Muscle layer of colon (tissue), 2 donors: ENCODE results near the gene FARSB.
"Not testable (repeated sequence)": the region's sequence is repeated elsewhere in the genome, so short reads cannot be mapped to it uniquely, and the experiment has no call there.

ENCODE experiments used
- H3K27ac ChIP-seq: one replicate; pipeline ENCODE4 v1.7.0; 2013; ENCODE audit warnings: low read depth, mild to moderate bottlenecking, low read length, moderate library complexity
- H3K27me3 ChIP-seq, 2 donors: one replicate each; pipeline ENCODE4 v1.7.0; 2013; ENCODE audit warnings: low read length in 2 of 2, mild to moderate bottlenecking in 2 of 2; ENCODE audit not compliant: insufficient read depth in 2 of 2, control insufficient read depth in 1 of 2
- H3K36me3 ChIP-seq: one replicate; pipeline ENCODE4 v1.7.0; 2013; ENCODE audit warnings: mild to moderate bottlenecking, low read length; ENCODE audit not compliant: insufficient read depth
- H3K4me1 ChIP-seq: one replicate; pipeline ENCODE4 v1.7.0; 2013; ENCODE audit warnings: mild to moderate bottlenecking, low read length; ENCODE audit not compliant: insufficient read depth
- H3K4me3 ChIP-seq, 2 donors: one replicate each; pipeline ENCODE4 v1.7.0; 2013; ENCODE audit warnings: low read length in 2 of 2, low read depth in 1 of 2, mild to moderate bottlenecking in 1 of 2, moderate library complexity in 1 of 2
- H3K9ac ChIP-seq: one replicate; pipeline ENCODE4 v1.7.0; 2013; ENCODE audit warnings: low read length
- H3K9me3 ChIP-seq: one replicate; pipeline ENCODE4 v1.7.0; 2013; ENCODE audit warnings: mild to moderate bottlenecking, low read length
- donor health status: abdominal sarcoma.
- donor health status: Adenocarcinoma of cecum.

FARSB gene

DNA sequence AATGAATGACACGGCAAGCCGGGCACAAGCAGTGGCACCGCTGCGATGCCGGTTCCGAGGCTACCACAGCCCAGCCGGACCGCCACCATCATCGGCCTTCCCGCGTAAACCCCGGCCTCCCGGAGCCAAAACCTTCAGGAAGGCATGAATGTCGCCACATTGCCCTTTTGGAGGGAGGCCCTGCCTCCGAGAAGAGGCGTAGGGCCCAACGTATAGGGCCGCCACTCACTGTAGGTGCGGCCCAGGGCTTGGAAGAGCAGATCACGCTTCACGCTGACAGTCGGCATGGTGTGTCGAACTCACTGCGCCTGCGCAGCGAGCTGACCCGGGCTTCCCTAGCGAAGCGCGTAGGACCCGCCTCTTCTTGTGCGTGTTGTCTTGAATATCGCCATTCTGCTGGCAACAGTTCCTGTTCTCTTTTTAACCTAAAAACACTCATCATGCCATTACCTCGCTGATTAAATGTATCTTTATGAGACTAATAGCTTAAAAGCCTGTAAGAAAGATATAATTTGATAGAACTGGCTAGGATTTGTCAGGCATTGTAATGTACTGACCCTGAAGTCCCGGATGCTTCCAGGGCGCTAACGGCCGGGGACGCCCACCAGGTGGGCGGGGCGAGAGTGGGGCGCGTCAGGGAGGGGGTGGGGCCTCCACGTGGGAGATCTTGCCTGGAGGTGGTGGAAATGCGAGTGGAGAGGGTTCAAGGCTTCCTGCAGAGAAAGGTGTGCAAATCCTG, at the start of gene FARSB:
TSS of gene FARSB (minus strand) at position 306 of the 739 bp plus-strand sequence. CDS start at position 287, 19 bp downstream.
- Histone ChIP-seq H3K36me3 (no peaks in the 10 kb centered on the region), H3K4me3 (peak within 1 kb of the TSS; percentile 93 to 98), H3K4me1 (peaks cover 26% of the 10 kb centered on the region), H3K27ac (peak within 1 kb of the TSS; percentile 87), H3K27me3 (no peaks in the 10 kb centered on the region), H3K9me3 (no peaks in the 10 kb centered on the region), H3K9ac (peak within 1 kb of the TSS; percentile 88)

GRCh38 chr2:222703886-222704285, 48.0 kb upstream of the FARSB start:
- Histone ChIP-seq H3K4me3 (no peak overlapping the region), H3K4me1 (peaks cover 16% of the 10 kb centered on the region), H3K27ac (no peak overlapping the region), H3K9me3 (no peaks in the 10 kb centered on the region), H3K27me3 (no peaks in the 10 kb centered on the region), H3K36me3 (no peaks in the 10 kb centered on the region), H3K9ac (no peak overlapping the region)

DNA sequence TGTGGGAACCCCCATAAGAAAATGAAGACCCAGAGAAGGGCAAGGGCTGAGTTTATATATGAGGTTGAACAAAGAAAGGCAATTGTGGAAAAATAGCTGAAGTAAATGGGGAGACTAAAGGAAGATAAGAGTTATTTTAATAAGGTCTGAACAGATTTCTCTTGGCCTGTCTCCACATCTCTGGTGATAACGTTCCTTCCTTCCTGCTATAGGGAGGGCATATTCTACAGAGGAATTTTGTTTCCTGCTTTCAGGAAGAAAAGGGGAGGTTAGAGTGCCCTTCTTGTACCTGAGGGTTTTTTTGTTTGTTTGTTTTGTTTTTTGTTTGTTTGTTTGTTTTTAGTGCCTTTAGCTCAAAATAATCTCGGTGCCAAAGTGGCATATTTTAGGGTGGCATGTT, 47.2 kb upstream of the FARSB start:
- Histone ChIP-seq H3K27me3 (no peaks in the 10 kb centered on the region), H3K27ac (no peak overlapping the region), H3K4me1 (peaks cover 16% of the 10 kb centered on the region), H3K4me3 (no peak overlapping the region), H3K36me3 (no peaks in the 10 kb centered on the region), H3K9me3 (no peaks in the 10 kb centered on the region), H3K9ac (no peak overlapping the region)

- H3K9me3 ChIP-seq, result no peaks in the 10 kb centered on the region
- H3K27me3 ChIP-seq, result no peaks in the 10 kb centered on the region
- H3K4me1 ChIP-seq, result peaks cover 8% of the 10 kb centered on the region
- H3K4me3 ChIP-seq, result no peak overlapping the region
- H3K36me3 ChIP-seq, result no peaks in the 10 kb centered on the region
- no peak overlapping the region for H3K27ac ChIP-seq
- H3K9ac ChIP-seq, result no peak overlapping the region
Measured at GRCh38 chr2:222701721-222702131, 45.8 kb upstream of the FARSB start.

GRCh38 chr2:222701233-222701632, 45.3 kb upstream of the FARSB start:
- Histone ChIP-seq H3K9me3 (no peaks in the 10 kb centered on the region), H3K36me3 (no peaks in the 10 kb centered on the region), H3K27me3 (no peaks in the 10 kb centered on the region), H3K4me1 (peaks cover 8% of the 10 kb centered on the region), H3K27ac (no peak overlapping the region), H3K4me3 (no peak overlapping the region), H3K9ac (no peak overlapping the region)

DNA sequence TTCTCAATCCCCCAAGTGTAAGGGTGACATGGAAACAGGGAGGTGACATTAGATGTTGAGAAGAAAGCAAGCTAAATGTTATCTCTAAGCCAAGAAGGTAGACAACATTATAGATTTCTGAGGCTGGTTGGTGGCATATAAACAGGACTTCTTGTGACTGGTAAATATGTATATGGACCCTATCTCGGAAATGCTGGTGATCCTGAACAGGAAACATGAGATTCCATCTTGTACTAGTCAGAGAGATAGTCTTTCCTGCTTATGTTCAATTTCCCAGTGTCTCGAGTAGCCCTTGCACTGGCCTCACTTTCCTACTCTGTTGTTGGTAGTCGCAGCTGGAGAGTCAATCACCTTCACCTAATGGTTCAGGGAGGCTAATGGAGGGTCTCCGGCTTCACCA, 42.4 kb upstream of the FARSB start:
- H3K27ac ChIP-seq, result no peak overlapping the region
- H3K4me1 ChIP-seq, result peaks cover 3% of the 10 kb centered on the region
- H3K27me3 ChIP-seq, result no peaks in the 10 kb centered on the region
- H3K4me3 ChIP-seq, result no peak overlapping the region
- H3K9ac ChIP-seq, result no peak overlapping the region
- no peaks in the 10 kb centered on the region for H3K9me3 ChIP-seq
- H3K36me3 ChIP-seq, result no peaks in the 10 kb centered on the region

DNA sequence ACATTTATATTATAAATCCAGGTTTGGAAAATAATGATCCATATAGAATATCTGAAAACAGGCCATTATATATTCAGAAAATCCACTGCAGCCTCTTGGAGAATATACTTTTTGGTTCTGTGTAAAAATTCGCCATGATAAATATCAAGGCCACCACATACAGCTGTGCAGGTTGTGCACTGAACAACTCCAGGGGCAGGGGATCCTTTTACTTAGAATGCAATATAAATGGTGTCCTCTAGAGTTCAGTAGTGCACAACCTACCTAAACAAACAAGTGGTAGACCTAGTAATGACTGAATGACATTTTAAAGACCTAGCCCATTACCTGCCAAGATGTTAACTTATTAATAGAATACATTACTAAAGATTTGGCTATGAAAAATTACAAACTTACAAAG, 37.9 kb upstream of the FARSB start:
- H3K9me3 ChIP-seq, result no peaks in the 10 kb centered on the region
- no peak overlapping the region for H3K9ac ChIP-seq
- H3K27me3 ChIP-seq, result no peaks in the 10 kb centered on the region
- H3K4me3 ChIP-seq, result no peak overlapping the region
- H3K4me1 ChIP-seq, result no peaks in the 10 kb centered on the region
- no peak overlapping the region for H3K27ac ChIP-seq
- no peaks in the 10 kb centered on the region for H3K36me3 ChIP-seq

DNA sequence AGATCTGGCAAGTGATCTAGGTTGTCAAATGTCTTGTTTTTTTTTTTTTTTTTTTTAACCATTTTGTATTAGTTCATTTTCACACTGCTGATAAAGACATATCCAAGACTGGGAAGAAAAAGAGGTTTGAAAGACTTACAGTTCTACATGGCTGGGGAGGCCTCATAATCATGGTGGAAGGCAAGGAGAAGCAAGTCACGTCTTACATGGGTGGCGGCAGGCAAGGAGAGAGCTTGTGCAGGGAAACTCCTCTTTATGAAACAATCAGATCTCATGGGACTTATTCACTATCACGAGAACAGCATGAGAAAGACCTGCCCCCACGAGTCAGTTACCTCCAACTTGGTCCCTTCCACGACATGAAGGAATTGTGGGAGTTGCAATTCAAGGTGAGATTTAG, 37.5 kb upstream of the FARSB start:
- not testable (repeated sequence) for H3K4me1 ChIP-seq, H3K9me3 ChIP-seq, H3K4me3 ChIP-seq, H3K27ac ChIP-seq, H3K27me3 ChIP-seq, H3K9ac ChIP-seq, H3K36me3 ChIP-seq

- no peak overlapping the region for H3K9ac ChIP-seq
- H3K36me3 ChIP-seq, result no peaks in the 10 kb centered on the region
- no peak overlapping the region for H3K27ac ChIP-seq
- H3K9me3 ChIP-seq, result no peaks in the 10 kb centered on the region
- no peaks in the 10 kb centered on the region for H3K27me3 ChIP-seq
- H3K4me1 ChIP-seq, result no peaks in the 10 kb centered on the region
- no peak overlapping the region for H3K4me3 ChIP-seq
Measured at GRCh38 chr2:222690564-222691200, 34.8 kb upstream of the FARSB start.

GRCh38 chr2:222689322-222689721, 33.4 kb upstream of the FARSB start:
- H3K4me3 ChIP-seq, result no peak overlapping the region
- H3K9me3 ChIP-seq, result no peaks in the 10 kb centered on the region
- H3K27ac ChIP-seq, result no peak overlapping the region
- no peak overlapping the region for H3K9ac ChIP-seq
- H3K27me3 ChIP-seq, result no peaks in the 10 kb centered on the region
- H3K4me1 ChIP-seq, result no peaks in the 10 kb centered on the region
- H3K36me3 ChIP-seq, result no peaks in the 10 kb centered on the region

DNA sequence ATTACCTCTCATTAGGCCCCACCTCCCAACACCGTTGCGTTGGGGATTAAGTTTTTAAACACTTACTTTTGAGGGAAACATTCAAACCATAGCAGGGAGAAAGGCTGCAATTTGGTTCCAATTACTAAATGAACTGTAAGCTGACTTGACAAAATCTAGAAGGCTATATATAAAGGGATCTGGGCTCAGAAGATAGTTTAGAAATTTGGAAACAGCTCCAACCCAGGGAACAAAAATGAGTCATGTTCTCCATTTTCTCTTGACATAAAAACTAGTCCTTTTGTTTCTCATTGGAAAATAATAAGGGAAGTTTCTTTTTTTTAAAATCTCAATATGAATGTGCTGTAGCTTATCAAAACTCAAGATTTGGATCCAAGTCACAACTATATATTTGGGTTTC, 33.0 kb upstream of the FARSB start:
- Histone ChIP-seq H3K9ac (no peak overlapping the region), H3K27ac (no peak overlapping the region), H3K4me3 (no peak overlapping the region), H3K36me3 (no peaks in the 10 kb centered on the region), H3K9me3 (no peaks in the 10 kb centered on the region), H3K27me3 (no peaks in the 10 kb centered on the region), H3K4me1 (no peaks in the 10 kb centered on the region)
